H9 (cell line): ENCODE measurements around the gene MKI67. TPM values are rescaled to one million over a fixed set of nuclear protein-coding genes. Genes with fewer than 3 reads are reported as not detected.

Source experiments
- DNase-seq: peaks from one replicate; pipeline ENCODE4 v3.0.0-alpha.2; 2017
- H2AFZ ChIP-seq: one replicate; pipeline ENCODE4 v1.6.1; 2013; ENCODE audit warnings: mild to moderate bottlenecking, low read length, control low read depth, moderate library complexity
- H2AK5ac ChIP-seq: 2 replicates; pipeline ENCODE4 v1.6.1; 2013; ENCODE audit warnings: low read length, control low read depth, mixed read lengths; ENCODE audit not compliant: insufficient read length
- H2BK120ac ChIP-seq: one replicate; pipeline ENCODE4 v1.6.1; 2013; ENCODE audit warnings: low read depth, mild to moderate bottlenecking, low read length, control low read depth, inconsistent platforms; ENCODE audit not compliant: poor library complexity, severe bottlenecking
- H2BK12ac ChIP-seq: 2 replicates; pipeline ENCODE4 v1.6.1; 2013; ENCODE audit warnings: low read length, control low read depth, mixed read lengths, low read depth; ENCODE audit not compliant: insufficient read length
- H2BK15ac ChIP-seq: 2 replicates; pipeline ENCODE4 v1.6.1; 2013; ENCODE audit warnings: low read depth, low read length, control low read depth
- H2BK20ac ChIP-seq: one replicate; pipeline ENCODE4 v1.6.1; 2013; ENCODE audit warnings: low read depth, mild to moderate bottlenecking, low read length, control low read depth, inconsistent platforms; ENCODE audit not compliant: poor library complexity, severe bottlenecking
- H2BK5ac ChIP-seq: 2 replicates; pipeline ENCODE4 v1.6.1; 2013; ENCODE audit warnings: low read length, control low read depth, mixed read lengths; ENCODE audit not compliant: insufficient read length
- H3K14ac ChIP-seq: 2 replicates; pipeline ENCODE4 v1.6.1; 2013; ENCODE audit warnings: low read length, control low read depth; ENCODE audit not compliant: insufficient read depth
- H3K18ac ChIP-seq: 2 replicates; pipeline ENCODE4 v1.6.1; 2013; ENCODE audit warnings: low read depth, mild to moderate bottlenecking, mixed read lengths, low read length, control low read depth; ENCODE audit not compliant: insufficient read length
- H3K23ac ChIP-seq: 2 replicates; pipeline ENCODE4 v1.6.1; 2013; ENCODE audit warnings: low read length, control low read depth, mixed read lengths, low read depth; ENCODE audit not compliant: insufficient read length
- H3K23me2 ChIP-seq: 2 replicates; pipeline ENCODE4 v1.6.1; 2013; ENCODE audit warnings: low read depth, mild to moderate bottlenecking, mixed read lengths, low read length, control low read depth; ENCODE audit not compliant: insufficient read length, poor library complexity, severe bottlenecking
- H3K27ac ChIP-seq: 2 replicates; pipeline ENCODE4 v1.5.1; 2013; ENCODE audit warnings: low read length, control low read depth, mixed read lengths, low read depth; ENCODE audit not compliant: insufficient read length
- H3K27me3 ChIP-seq: 2 replicates; pipeline ENCODE4 v1.6.1; 2013; ENCODE audit warnings: low read length, control low read depth, inconsistent platforms; ENCODE audit not compliant: insufficient read depth
- H3K4ac ChIP-seq: 2 replicates; pipeline ENCODE4 v1.6.1; 2013; ENCODE audit warnings: low read depth, mild to moderate bottlenecking, control low read depth, inconsistent platforms, low read length, moderate library complexity
- H3K4me1 ChIP-seq: 2 replicates; pipeline ENCODE4 v1.6.1; 2013; ENCODE audit warnings: low read length, control low read depth, inconsistent platforms; ENCODE audit not compliant: insufficient read depth
- H3K4me2 ChIP-seq: 2 replicates; pipeline ENCODE4 v1.6.1; 2013; ENCODE audit warnings: low read length, control low read depth, mixed read lengths; ENCODE audit not compliant: insufficient read length, insufficient read depth
- H3K56ac ChIP-seq: 2 replicates; pipeline ENCODE4 v1.6.1; 2013; ENCODE audit warnings: low read depth, mild to moderate bottlenecking, mixed read lengths, low read length, control low read depth; ENCODE audit not compliant: insufficient read length
- H3K79me1 ChIP-seq: 2 replicates; pipeline ENCODE4 v1.6.1; 2013; ENCODE audit warnings: low read depth, mild to moderate bottlenecking, moderate library complexity, low read length, control low read depth, inconsistent platforms; ENCODE audit not compliant: insufficient read depth, poor library complexity, severe bottlenecking
- H3K79me2 ChIP-seq: 2 replicates; pipeline ENCODE4 v1.6.1; 2013; ENCODE audit warnings: low read length, control low read depth, inconsistent platforms; ENCODE audit not compliant: insufficient read depth
- H3K9ac ChIP-seq: 2 replicates; pipeline ENCODE4 v1.6.1; 2013; ENCODE audit warnings: low read length, control low read depth, mixed read lengths; ENCODE audit not compliant: insufficient read length; ENCODE audit errors: extremely low read depth
- H3K9me3 ChIP-seq: one replicate; pipeline ENCODE4 v1.6.1; 2013; ENCODE audit warnings: low read depth, low read length, inconsistent platforms; ENCODE audit not compliant: control insufficient read depth
- H3T11ph ChIP-seq: one replicate; pipeline ENCODE4 v1.6.1; 2013; ENCODE audit warnings: mild to moderate bottlenecking, low read length, control low read depth, inconsistent platforms
- H4K20me1 ChIP-seq: one replicate; pipeline ENCODE4 v1.6.1; 2013; ENCODE audit not compliant: control insufficient read depth, insufficient read length, insufficient read depth
- H4K5ac ChIP-seq: 2 replicates; pipeline ENCODE4 v1.6.1; 2013; ENCODE audit warnings: low read depth, mild to moderate bottlenecking, mixed read lengths, low read length, control low read depth; ENCODE audit not compliant: insufficient read length
- H4K8ac ChIP-seq: replicated peaks from 2 replicates; pipeline ENCODE4 v1.6.1; 2013; ENCODE audit warnings: low read length, control low read depth, mixed read lengths, low read depth; ENCODE audit not compliant: insufficient read length
- H4K91ac ChIP-seq: 2 replicates; pipeline ENCODE4 v1.6.1; 2013; ENCODE audit warnings: low read depth, mild to moderate bottlenecking, moderate library complexity, mixed read lengths, low read length, control low read depth; ENCODE audit not compliant: insufficient read length
- H3K27ac Mint-ChIP-seq, 3 experiments: 2 replicates in 2 of 3; 3 replicates in 1 of 3; pipeline ENCODE4 v1.8.0; 2020 to 2021; ENCODE audit warnings: mixed read lengths in 3 of 3, mild to moderate bottlenecking in 1 of 3, moderate library complexity in 1 of 3
- H3K27me3 Mint-ChIP-seq: 2 replicates; pipeline ENCODE4 v1.8.0; 2021; ENCODE audit warnings: low read depth, mild to moderate bottlenecking, moderate library complexity, mixed read lengths
- H3K36me3 Mint-ChIP-seq, 3 experiments: 2 replicates in 2 of 3; 3 replicates in 1 of 3; pipeline ENCODE4 v1.8.0; 2020 to 2021; ENCODE audit warnings: low read depth in 3 of 3, mixed read lengths in 3 of 3; ENCODE audit not compliant: insufficient read depth in 1 of 3
- H3K4me1 Mint-ChIP-seq, 2 experiments: 2 replicates each; pipeline ENCODE4 v1.8.0; 2020; ENCODE audit warnings: mixed read lengths in 2 of 2
- H3K4me3 Mint-ChIP-seq, 2 experiments: 2 replicates in 1 of 2; 3 replicates in 1 of 2; pipeline ENCODE4 v1.8.0; 2020 to 2021; ENCODE audit warnings: mild to moderate bottlenecking in 2 of 2, mixed read lengths in 2 of 2, moderate library complexity in 1 of 2
- H3K9me3 Mint-ChIP-seq, 2 experiments: 2 replicates in 1 of 2; 3 replicates in 1 of 2; pipeline ENCODE4 v1.8.0; 2020; ENCODE audit warnings: mild to moderate bottlenecking in 2 of 2, mixed read lengths in 2 of 2, moderate library complexity in 1 of 2
- CTCF ChIP-seq: fragments of 200-600 bp; sonication (generic); conservative IDR thresholded peaks from 3 replicates; pipeline ENCODE4 v1.8.0; 2021; ENCODE audit warnings: antibody characterized with exemption, mild to moderate bottlenecking
- WGBS: extraction: QIAGEN DNeasy Blood & Tissue Kit; methylation state at CpG from one replicate; pipeline ENCODE4 v1.1.7; 2013; ENCODE audit warnings: missing lambda C conversion rate, low lambda C conversion rate, mixed read lengths; ENCODE audit not compliant: insufficient read length; ENCODE audit errors: extremely low coverage; 5-methylcytosine and 5-hydroxymethylcytosine counted together
- total RNA-seq: library from RNA; stranded (reverse); gene quantifications from 2 replicates; pipeline ENCODE4 v1.2.1, GENCODE V29; 2021

Gene MKI67
- total RNA-seq, 1 experiment from 2014 or later: 108 TPM

DNA sequence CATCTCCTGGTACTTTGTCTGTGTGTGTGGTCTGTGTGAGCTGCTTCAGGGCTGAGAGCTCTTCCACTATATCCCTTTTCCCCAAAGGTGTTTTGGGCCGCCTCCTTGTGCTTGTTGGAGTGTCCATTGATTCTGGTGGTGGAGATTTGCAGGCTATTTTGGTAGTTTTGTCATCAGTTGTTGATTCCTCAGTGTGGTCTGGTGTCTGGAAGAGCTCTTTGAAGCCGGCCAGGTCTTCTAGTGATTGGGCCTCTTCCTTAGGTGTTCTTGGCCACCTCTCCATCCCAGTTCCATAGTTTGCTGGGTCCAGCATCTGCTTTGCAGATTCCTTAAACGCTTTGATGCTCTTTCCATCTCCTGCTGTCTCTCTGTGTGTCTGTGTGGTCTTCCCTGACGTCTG is 20.8 kb downstream of the MKI67 start:
- Histone ChIP-seq H2BK12ac (no peak overlapping the region), H4K5ac (no peak overlapping the region), H3K27me3 (no peaks in the 10 kb centered on the region), H3K23me2 (peaks cover 2% of the 10 kb centered on the region), H3K9me3 (no peaks in the 10 kb centered on the region), H3K56ac (no peak overlapping the region), H3K14ac (no peak overlapping the region), H3K18ac (no peak overlapping the region), H3K23ac (no peak overlapping the region), H3K9ac (no peak overlapping the region), H2BK15ac (no peak overlapping the region), H3T11ph (no peak overlapping the region), H4K8ac (no peak overlapping the region), H2AFZ (no peak overlapping the region), H3K4ac (no peak overlapping the region), H3K27ac (no peak overlapping the region), H3K79me1 (no peaks in the 10 kb centered on the region), H4K20me1 (no peaks in the 10 kb centered on the region), H3K4me1 (no peaks in the 10 kb centered on the region), H2BK120ac (no peak overlapping the region), H2AK5ac (no peak overlapping the region), H3K79me2 (no peaks in the 10 kb centered on the region), H3K4me2 (no peak overlapping the region), H2BK5ac (no peak overlapping the region), H2BK20ac (no peak overlapping the region), H4K91ac (no peak overlapping the region)
- Mint-ChIP-seq H3K4me1 (no peaks in the 10 kb centered on the region), H3K27ac (no peak overlapping the region), H3K4me3 (no peak overlapping the region), H3K9me3 (no peaks in the 10 kb centered on the region), H3K27me3 (no peaks in the 10 kb centered on the region), H3K36me3 (peaks cover 13 to 27% (median 18%) of the 10 kb centered on the region in 3 experiments; a peak in 6 of 7 replicates)
- WGBS: no CpG with 5 or more reads among the region's 4 CpGs
- no peak for TF ChIP-seq CTCF
- no peak for DNase-seq
